ENCODE results near the gene IPCEF1. TPM values are rescaled to one million over a fixed set of nuclear protein-coding genes. Genes with fewer than 3 reads are reported as not detected.

IPCEF1 gene
- total and polyA plus RNA-seq, 2 donors (not counting 3 experiments of a cell fraction or from before 2014, with no cell fraction given): 0.01 to 0.51 TPM

DNA sequence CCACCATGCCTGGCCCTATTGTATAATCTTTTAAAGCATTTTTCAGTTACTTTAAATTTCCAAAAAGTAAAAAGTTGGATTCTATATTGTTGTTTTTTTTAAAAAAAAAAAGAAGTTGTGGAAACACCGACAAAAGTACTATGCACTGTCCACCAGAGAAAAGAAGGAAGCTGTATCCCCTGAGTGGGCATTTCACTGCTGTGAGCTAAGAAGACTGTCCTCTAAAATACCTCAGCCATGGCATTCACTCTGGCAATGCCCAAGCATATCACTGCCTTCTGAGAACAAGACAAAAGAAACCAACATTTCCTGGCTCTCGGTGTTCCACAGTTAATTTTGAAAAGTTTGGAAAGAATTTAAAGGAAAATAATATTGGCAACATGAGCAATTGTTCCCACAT lies 117.8 kb downstream of the IPCEF1 start:
- H3K4me2 ChIP-seq (ENCODE audit: insufficient read depth, low read length): no peak overlapping the region

More for the DNA sequence above, 117.8 kb downstream of the IPCEF1 start:
- H3K4me1 ChIP-seq (ENCODE audit: control insufficient read depth, extremely low read depth, insufficient read depth, low read length): no peaks in the 10 kb centered on the region
- H3K79me2 ChIP-seq (ENCODE audit: control insufficient read depth, insufficient read depth, low read length): no peaks in the 10 kb centered on the region
- H3K27me3 ChIP-seq (ENCODE audit: control insufficient read depth in 2 of 2, insufficient read depth in 2 of 2, low read length in 2 of 2): no peaks in the 10 kb centered on the region
- FAIRE-seq (no peak), DNase-seq (ENCODE audit: low read depth, low spot score) (no peak)
- no peak overlapping the region for H3K27ac ChIP-seq (ENCODE audit: insufficient read depth, low read depth, low read length)
- dilution Hi-C loops (cut with MboI; ENCODE audit: extremely low pct_ligation_motif_present, low sequenced_read_pairs) (no loop called here), intact Hi-C loops (cut with micrococcal nuclease) (no loop called here)
- H3K9ac ChIP-seq (replicated peaks; ENCODE audit: extremely low read depth, insufficient read depth, low read length): no peak overlapping the region
- no peak for TF ChIP-seq GATA2 (IDR thresholded peaks at IDR 0.05; ENCODE audit: insufficient read depth, insufficient read length, low read depth, low read length)
- TF ChIP-seq POLR2A (IDR thresholded peaks at IDR 0.05; ENCODE audit: low read depth, low read length): no peak
- TF ChIP-seq, protein P1, sequence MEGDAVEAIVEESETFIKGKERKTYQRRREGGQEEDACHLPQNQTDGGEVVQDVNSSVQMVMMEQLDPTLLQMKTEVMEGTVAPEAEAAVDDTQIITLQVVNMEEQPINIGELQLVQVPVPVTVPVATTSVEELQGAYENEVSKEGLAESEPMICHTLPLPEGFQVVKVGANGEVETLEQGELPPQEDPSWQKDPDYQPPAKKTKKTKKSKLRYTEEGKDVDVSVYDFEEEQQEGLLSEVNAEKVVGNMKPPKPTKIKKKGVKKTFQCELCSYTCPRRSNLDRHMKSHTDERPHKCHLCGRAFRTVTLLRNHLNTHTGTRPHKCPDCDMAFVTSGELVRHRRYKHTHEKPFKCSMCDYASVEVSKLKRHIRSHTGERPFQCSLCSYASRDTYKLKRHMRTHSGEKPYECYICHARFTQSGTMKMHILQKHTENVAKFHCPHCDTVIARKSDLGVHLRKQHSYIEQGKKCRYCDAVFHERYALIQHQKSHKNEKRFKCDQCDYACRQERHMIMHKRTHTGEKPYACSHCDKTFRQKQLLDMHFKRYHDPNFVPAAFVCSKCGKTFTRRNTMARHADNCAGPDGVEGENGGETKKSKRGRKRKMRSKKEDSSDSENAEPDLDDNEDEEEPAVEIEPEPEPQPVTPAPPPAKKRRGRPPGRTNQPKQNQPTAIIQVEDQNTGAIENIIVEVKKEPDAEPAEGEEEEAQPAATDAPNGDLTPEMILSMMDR (IDR thresholded peaks at IDR 0.05; ENCODE audit: extremely low read depth in 1 of 2, insufficient read depth in 1 of 2, low read depth in 1 of 2, low read length in 2 of 2): no peak
- no peak for TF ChIP-seq FOS (IDR thresholded peaks at IDR 0.05; ENCODE audit: borderline replicate concordance, insufficient read depth, low read length)
- no peak for TF ChIP-seq POLR2AphosphoS5 (IDR thresholded peaks at IDR 0.05; ENCODE audit: insufficient read depth, low read depth, low read length)
- no peak for TF ChIP-seq JUN (IDR thresholded peaks at IDR 0.05; ENCODE audit: borderline replicate concordance, insufficient read depth, insufficient read length, low read depth)
- no peaks in the 10 kb centered on the region for H3K9me3 ChIP-seq (replicated peaks; ENCODE audit: control insufficient read depth, insufficient read depth, low read length)
- no TSS peak for BruUV-seq (replicated peaks)
- no peaks in the 10 kb centered on the region for H3K36me3 ChIP-seq (ENCODE audit: control insufficient read depth in 2 of 2, extremely low read depth in 1 of 2, insufficient read depth in 2 of 2, low read length in 2 of 2)
- H2AFZ ChIP-seq (ENCODE audit: low read depth, low read length): no peak overlapping the region
- H4K20me1 ChIP-seq (replicated peaks; ENCODE audit: control insufficient read depth, extremely low read depth, insufficient read depth, low read length): no peaks in the 10 kb centered on the region
- CTCF ChIA-PET: interaction anchor here (0.7 kb wide), 1 partner anchor 9 kb away, joined by 3 read pairs; no protein-coding TSS in a partner anchor
- no peaks in the 10 kb centered on the region for H3K9me1 ChIP-seq (replicated peaks; ENCODE audit: control insufficient read depth, extremely low read depth, insufficient read depth, low read length)
- no peak overlapping the region for H3K4me3 ChIP-seq (replicated peaks in 1 of 3; ENCODE audit: insufficient read depth in 1 of 3, low read depth in 1 of 3, low read length in 3 of 3)
- POLR2A ChIA-PET: no interaction called here
